CD4-positive, alpha-beta memory T cell (primary cell): ENCODE data around the gene SHC3. TPM values are rescaled to one million over a fixed set of nuclear protein-coding genes. Genes with fewer than 3 reads are reported as not detected.

Experiments used
- CTCF ChIA-PET: fragments of 350-600 bp; sonication (Branson Sonifier 250); formaldehyde crosslinking; loops from one replicate; lab custom pipeline; 2021; ENCODE audit warnings: inconsistent platforms; ENCODE audit not compliant: partially characterized antibody; lab: Charles Lee
- POLR2A ChIA-PET: fragments of 350-600 bp; sonication (Branson Sonifier 250); formaldehyde crosslinking; loops from one replicate; lab custom pipeline; 2021; ENCODE audit not compliant: partially characterized antibody; lab: Charles Lee
- DNase-seq, 5 donors: peaks; one replicate each; pipeline versions ENCODE4 v3.0.0 to v3.0.0-alpha.2; 2020 to 2022; ENCODE audit warnings: mixed read lengths in 1 of 5
- H3K27ac ChIP-seq: one replicate; pipeline ENCODE4 v1.7.0; 2013; ENCODE audit warnings: low read depth, low read length
- H3K27me3 ChIP-seq: 2 replicates; pipeline ENCODE4 v1.7.0; 2013; ENCODE audit warnings: mild to moderate bottlenecking, low read length, moderate library complexity; ENCODE audit not compliant: insufficient read depth
- H3K36me3 ChIP-seq: 2 replicates; pipeline ENCODE4 v1.7.0; 2013; ENCODE audit warnings: mild to moderate bottlenecking, low read length, moderate library complexity; ENCODE audit not compliant: insufficient read depth
- H3K4me1 ChIP-seq: 2 replicates; pipeline ENCODE4 v1.7.0; 2013; ENCODE audit warnings: mild to moderate bottlenecking, low read length, moderate library complexity; ENCODE audit not compliant: insufficient read depth
- H3K4me3 ChIP-seq, 2 donors: one replicate each; pipeline ENCODE4 v1.7.0; 2013; ENCODE audit warnings: low read length in 2 of 2, mild to moderate bottlenecking in 1 of 2
- H3K9me3 ChIP-seq, 2 donors: one replicate each; pipeline ENCODE4 v1.7.0; 2013; ENCODE audit warnings: low read length in 2 of 2, control low read depth in 1 of 2; ENCODE audit not compliant: control insufficient read depth in 1 of 2
- H3K27ac Mint-ChIP-seq, 7 donors: one replicate each; pipeline ENCODE4 v1.8.0; 2020 to 2021; ENCODE audit warnings: mixed read lengths in 7 of 7, mild to moderate bottlenecking in 6 of 7, inconsistent platforms in 3 of 7, moderate library complexity in 3 of 7
- H3K27me3 Mint-ChIP-seq, 2 donors: one replicate each; pipeline ENCODE4 v1.8.0; 2020 to 2021; ENCODE audit warnings: mixed read lengths in 2 of 2
- H3K36me3 Mint-ChIP-seq, 2 donors: one replicate each; pipeline ENCODE4 v1.8.0; 2020 to 2021; ENCODE audit warnings: mixed read lengths in 2 of 2, inconsistent platforms in 1 of 2, mild to moderate bottlenecking in 1 of 2
- H3K4me1 Mint-ChIP-seq, 4 donors: one replicate each; pipeline ENCODE4 v1.8.0; 2020 to 2021; ENCODE audit warnings: mixed read lengths in 4 of 4, mild to moderate bottlenecking in 1 of 4
- H3K4me3 Mint-ChIP-seq, 8 donors: one replicate each; pipeline ENCODE4 v1.8.0; 2020 to 2021; ENCODE audit warnings: mixed read lengths in 8 of 8, mild to moderate bottlenecking in 7 of 8, moderate library complexity in 6 of 8, inconsistent platforms in 3 of 8
- H3K9me3 Mint-ChIP-seq, 8 donors: one replicate each; pipeline ENCODE4 v1.8.0; 2020 to 2021; ENCODE audit warnings: mixed read lengths in 8 of 8, mild to moderate bottlenecking in 5 of 8, inconsistent platforms in 3 of 8, moderate library complexity in 1 of 8
- intact Hi-C: fragments of 100-400 bp; cut with micrococcal nuclease; formaldehyde crosslinking; loops from one replicate; pipeline ENCODE4 v1.15.1; 2023
- polyA plus RNA-seq, 2 donors: library from polyadenylated mRNA; unstranded; fragments of 300-500 nt; fragmentation: Illumina TruSeq; gene quantifications; one replicate each; pipeline ENCODE4 v1.2.3, GENCODE V29; 2021
- total RNA-seq, 2 experiments: library from RNA; stranded (reverse); gene quantifications; one replicate each; pipeline ENCODE4 v1.2.3, GENCODE V29; 2021

SHC3 gene
- total and polyA plus RNA-seq, 4 experiments from 2014 or later, result 0.06 TPM; not detected in 3

DNA sequence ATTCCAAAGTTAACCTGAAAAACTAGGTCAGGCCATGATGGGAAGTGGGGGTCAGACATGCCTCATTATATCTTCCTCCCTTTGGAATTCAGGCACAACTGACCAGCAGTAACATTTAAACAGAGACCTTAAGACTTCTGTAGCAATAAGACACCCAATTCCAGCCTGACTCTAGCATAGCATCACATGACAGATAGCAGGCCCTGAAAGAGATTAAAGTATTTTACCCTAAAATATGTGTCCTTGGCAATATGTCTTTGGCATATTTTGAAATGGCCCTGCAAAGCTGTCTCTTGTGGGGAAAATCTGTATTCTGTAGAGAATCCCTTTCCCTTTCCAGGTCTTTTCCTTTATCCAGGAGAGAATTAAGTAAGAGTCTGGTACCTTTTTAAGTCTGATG is 153.1 kb downstream of the SHC3 start:
- POLR2A ChIA-PET, result no interaction called here
- Mint-ChIP-seq H3K9me3 (peaks cover 0 to 17% (median 7%) of the 10 kb centered on the region in 8 donors), H3K4me3 (no peak overlapping the region), H3K4me1 (no peaks in the 10 kb centered on the region), H3K27me3 (peaks cover 7 to 14% of the 10 kb centered on the region in 2 donors), H3K27ac (no peak overlapping the region), H3K36me3 (no peaks in the 10 kb centered on the region)
- Histone ChIP-seq H3K27me3 (no peaks in the 10 kb centered on the region), H3K4me3 (no peak overlapping the region), H3K4me1 (no peaks in the 10 kb centered on the region), H3K9me3 (no peaks in the 10 kb centered on the region), H3K27ac (no peak overlapping the region), H3K36me3 (no peaks in the 10 kb centered on the region)
- DNase-seq, result no peak
- CTCF ChIA-PET, result no interaction called here
- intact Hi-C loops, result no loop called here

DNA sequence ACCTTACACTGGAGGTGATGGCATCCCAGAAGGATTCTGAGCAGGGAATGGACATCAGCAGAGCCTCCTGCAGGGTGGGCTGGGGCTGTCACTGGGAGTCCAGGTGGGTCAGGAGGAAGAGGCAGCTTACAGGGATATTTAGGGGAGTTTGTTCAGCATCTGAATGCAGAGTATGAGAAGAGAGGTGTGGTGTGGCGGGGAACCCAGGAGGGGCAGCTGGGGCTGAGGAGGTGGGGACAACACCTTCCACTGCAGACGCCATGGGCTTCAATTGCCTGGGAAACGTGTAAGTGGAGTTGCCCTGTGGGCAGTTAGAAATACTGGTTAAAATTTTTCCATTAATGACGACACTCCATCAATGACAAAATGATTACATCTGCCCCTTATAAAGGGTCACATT is 153.9 kb downstream of the SHC3 start:
- CTCF ChIA-PET, result no interaction called here
- Mint-ChIP-seq H3K36me3 (no peaks in the 10 kb centered on the region), H3K27me3 (peaks cover 7 to 15% of the 10 kb centered on the region in 2 donors)

DNA sequence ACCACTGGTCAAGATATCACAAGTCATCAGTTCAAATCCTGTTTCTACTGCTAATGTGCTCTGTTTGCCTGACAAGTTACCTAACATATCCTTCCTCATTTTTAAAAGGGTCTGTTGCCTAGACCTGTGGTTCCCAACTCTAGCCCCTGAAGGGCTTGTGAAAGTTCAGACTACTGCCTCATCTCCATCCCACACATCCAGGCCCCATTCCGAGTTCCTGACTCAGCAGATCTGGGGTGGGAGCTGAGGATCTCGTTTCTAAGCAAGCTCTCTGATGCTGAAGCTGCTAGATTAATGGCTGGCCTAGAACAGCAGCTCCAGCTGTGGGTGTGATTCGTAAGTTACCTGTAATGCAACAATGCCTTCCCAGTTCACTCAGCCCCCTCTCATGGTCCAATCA is 154.9 kb downstream of the SHC3 start:
- CTCF ChIA-PET, result no interaction called here
- Histone ChIP-seq H3K27me3 (no peaks in the 10 kb centered on the region), H3K27ac (no peak overlapping the region), H3K4me3 (no peak overlapping the region), H3K4me1 (no peaks in the 10 kb centered on the region), H3K9me3 (no peaks in the 10 kb centered on the region), H3K36me3 (no peaks in the 10 kb centered on the region)
- intact Hi-C loops, result no loop called here
- Mint-ChIP-seq H3K27me3 (peaks cover 7 to 15% of the 10 kb centered on the region in 2 donors), H3K27ac (no peak overlapping the region), H3K36me3 (no peaks in the 10 kb centered on the region), H3K4me3 (no peak overlapping the region), H3K9me3 (peaks cover 0 to 2% (median 0%) of the 10 kb centered on the region in 8 donors), H3K4me1 (no peaks in the 10 kb centered on the region)
- POLR2A ChIA-PET, result no interaction called here
- no peak for DNase-seq

More for the DNA sequence above, 153.9 kb downstream of the SHC3 start:
- no peak overlapping the region for H3K27ac ChIP-seq
- peak overlapping the region in 1 of 8 donors; percentile 18 for H3K4me3 Mint-ChIP-seq
- POLR2A ChIA-PET, result no interaction called here
- no peaks in the 10 kb centered on the region for H3K9me3 ChIP-seq
- no peak overlapping the region for H3K4me3 ChIP-seq
- no peaks in the 10 kb centered on the region for H3K4me1 ChIP-seq
- intact Hi-C loops, result no loop called here
- peaks cover 0 to 9% (median 4%) of the 10 kb centered on the region in 8 donors for H3K9me3 Mint-ChIP-seq
- DNase-seq, result no peak
- no peak overlapping the region for H3K27ac Mint-ChIP-seq
- no peaks in the 10 kb centered on the region for H3K4me1 Mint-ChIP-seq
- H3K36me3 ChIP-seq, result no peaks in the 10 kb centered on the region
- no peaks in the 10 kb centered on the region for H3K27me3 ChIP-seq

DNA sequence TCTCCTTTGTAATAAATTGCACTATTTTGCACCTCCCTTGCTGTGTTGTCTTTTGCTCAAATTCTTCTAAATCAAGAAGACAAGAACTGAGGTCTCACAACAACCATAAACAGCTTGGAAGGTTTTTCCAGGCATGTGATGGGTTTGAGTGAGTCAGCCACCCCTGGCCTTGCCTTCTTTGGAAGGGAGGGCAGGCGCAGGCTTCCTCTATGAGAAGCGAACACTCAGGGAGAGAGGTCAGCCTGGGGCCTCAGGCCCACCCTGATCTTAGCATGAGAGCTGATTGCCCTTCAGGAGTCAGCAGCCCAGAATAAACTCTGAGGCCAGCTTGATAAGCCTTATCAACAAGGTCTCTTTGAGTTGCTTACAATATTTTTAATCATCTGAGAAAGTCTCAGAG is 155.7 kb downstream of the SHC3 start:
- intact Hi-C loops, result no loop called here
- CTCF ChIA-PET, result no interaction called here
- Mint-ChIP-seq H3K27ac (no peak overlapping the region), H3K4me3 (no peak overlapping the region), H3K36me3 (no peaks in the 10 kb centered on the region), H3K4me1 (no peaks in the 10 kb centered on the region), H3K9me3 (peaks cover 0 to 2% (median 0%) of the 10 kb centered on the region in 8 donors), H3K27me3 (peaks cover 6 to 15% of the 10 kb centered on the region in 2 donors)
- POLR2A ChIA-PET, result no interaction called here
- DNase-seq, result no peak
- no peak overlapping the region for H3K4me3 ChIP-seq
- no peaks in the 10 kb centered on the region for H3K27me3 ChIP-seq
- H3K36me3 ChIP-seq, result no peaks in the 10 kb centered on the region
- H3K9me3 ChIP-seq, result no peaks in the 10 kb centered on the region
- no peak overlapping the region for H3K27ac ChIP-seq
- no peaks in the 10 kb centered on the region for H3K4me1 ChIP-seq

DNA sequence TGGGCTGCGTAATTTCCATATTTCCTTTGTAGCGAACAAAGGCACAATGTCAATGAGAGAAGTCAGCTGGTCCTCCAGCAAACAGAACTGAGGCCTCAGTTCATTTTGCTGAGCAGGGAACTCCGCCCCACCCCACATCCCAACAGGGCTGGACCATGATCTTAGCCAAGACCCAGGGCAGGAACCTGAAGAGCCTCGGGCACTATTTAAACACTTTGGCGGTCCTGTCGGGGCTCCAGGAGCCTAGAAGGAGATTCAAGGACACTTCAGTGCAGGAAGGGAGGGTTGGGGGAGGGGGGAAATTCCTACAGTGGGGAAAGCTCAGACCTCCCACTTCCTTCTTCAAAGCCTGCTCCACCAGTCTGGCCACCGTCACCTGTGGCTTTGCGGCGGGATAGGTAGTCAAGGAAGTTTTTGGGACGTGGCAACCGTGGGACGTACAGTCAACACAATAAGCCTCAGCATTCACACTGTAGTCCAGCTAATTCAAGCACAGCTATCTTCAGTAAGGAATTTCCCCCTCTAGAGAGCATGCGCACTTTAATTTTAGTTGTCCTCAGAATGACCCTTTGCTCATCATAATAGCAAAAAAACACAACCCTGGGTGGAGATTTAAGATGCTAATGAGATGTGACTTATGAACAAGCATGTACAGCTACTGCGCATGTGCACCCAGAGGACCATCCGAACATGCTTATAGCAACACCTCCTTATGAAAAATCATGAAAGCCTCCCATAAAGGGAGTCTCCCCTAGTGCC is 156.4 kb downstream of the SHC3 start:
- H3K36me3 Mint-ChIP-seq, result no peaks in the 10 kb centered on the region
- ChIA-PET CTCF (no interaction called here), POLR2A (no interaction called here)
- H3K27ac Mint-ChIP-seq, result no peak overlapping the region
- H3K4me3 Mint-ChIP-seq, result no peak overlapping the region
- peaks cover 8 to 13% of the 10 kb centered on the region in 2 donors for H3K27me3 Mint-ChIP-seq
- Histone ChIP-seq H3K4me3 (no peak overlapping the region), H3K4me1 (no peaks in the 10 kb centered on the region), H3K27me3 (no peaks in the 10 kb centered on the region), H3K36me3 (no peaks in the 10 kb centered on the region), H3K27ac (no peak overlapping the region), H3K9me3 (no peaks in the 10 kb centered on the region)
- DNase-seq, result no peak
- H3K4me1 Mint-ChIP-seq, result no peaks in the 10 kb centered on the region
- peaks cover 0 to 7% (median 0%) of the 10 kb centered on the region in 8 donors for H3K9me3 Mint-ChIP-seq
- intact Hi-C loops, result no loop called here

DNA sequence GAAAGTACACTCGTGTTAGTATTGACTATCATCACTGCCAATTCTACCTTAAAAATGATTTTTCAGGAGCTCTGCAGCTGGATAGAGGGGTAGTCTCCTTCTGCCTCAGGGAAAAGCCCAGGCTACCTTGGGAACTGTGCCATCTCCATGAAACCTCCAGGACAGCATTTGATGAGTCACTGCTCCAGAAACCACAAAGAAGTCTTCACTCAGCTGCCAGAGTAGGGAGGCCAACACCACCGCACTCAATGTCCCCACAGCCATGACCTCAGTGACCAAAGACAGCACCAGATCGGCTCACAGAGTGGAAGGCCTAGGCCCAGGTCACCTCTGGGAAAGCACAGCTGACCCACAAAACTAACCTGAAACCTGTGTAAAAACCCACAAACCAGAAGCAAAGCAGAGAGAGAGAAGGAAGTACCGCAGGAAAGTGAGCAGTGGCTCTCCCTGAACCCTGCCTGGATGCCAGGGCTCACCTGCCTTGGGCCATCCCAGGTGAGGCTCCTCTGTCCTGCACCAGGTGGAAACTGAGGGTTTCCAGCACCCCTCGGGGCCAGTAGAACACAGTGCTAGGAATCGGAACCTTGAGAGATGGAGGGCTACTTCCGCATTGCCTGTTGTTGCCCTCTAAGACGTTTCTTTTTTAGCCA is 157.3 kb downstream of the SHC3 start:
- H3K9me3 ChIP-seq, result no peaks in the 10 kb centered on the region
- H3K27ac ChIP-seq, result no peak overlapping the region
- H3K4me3 ChIP-seq, result no peak overlapping the region
- Mint-ChIP-seq H3K4me1 (no peaks in the 10 kb centered on the region), H3K36me3 (no peaks in the 10 kb centered on the region), H3K27ac (no peak overlapping the region), H3K27me3 (peaks cover 7 to 9% of the 10 kb centered on the region in 2 donors), H3K4me3 (no peak overlapping the region), H3K9me3 (peaks cover 0 to 7% (median 0%) of the 10 kb centered on the region in 8 donors)
- POLR2A ChIA-PET, result no interaction called here
- CTCF ChIA-PET, result no interaction called here
- intact Hi-C loops, result no loop called here
- H3K4me1 ChIP-seq, result no peaks in the 10 kb centered on the region
- no peaks in the 10 kb centered on the region for H3K36me3 ChIP-seq
- no peak for DNase-seq
- no peaks in the 10 kb centered on the region for H3K27me3 ChIP-seq

DNA sequence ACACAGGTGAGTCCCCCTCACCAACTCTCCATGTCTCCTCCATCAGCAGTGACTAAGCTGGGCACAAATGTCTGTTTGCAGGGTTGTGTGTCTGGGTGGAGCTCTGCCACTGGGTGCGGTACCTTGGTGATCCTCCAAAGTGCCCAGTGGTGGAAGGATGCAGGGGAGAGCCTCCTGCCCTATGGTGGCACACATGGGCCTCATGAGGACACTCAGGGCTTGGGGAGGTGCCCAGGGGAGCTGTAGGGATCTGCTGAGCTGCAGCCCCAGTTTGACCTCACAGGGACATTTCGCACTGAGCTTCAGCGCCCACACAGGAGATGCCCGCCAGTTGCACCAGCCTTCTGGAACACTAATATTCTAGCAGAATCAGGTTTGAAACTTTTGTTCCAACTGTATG is 157.9 kb downstream of the SHC3 start:
- H3K9me3 Mint-ChIP-seq, result peaks cover 0 to 7% (median 0%) of the 10 kb centered on the region in 8 donors
- no peak overlapping the region for H3K4me3 ChIP-seq
- intact Hi-C loops, result no loop called here
- no peak overlapping the region for H3K27ac ChIP-seq
- no peaks in the 10 kb centered on the region for H3K9me3 ChIP-seq
- CTCF ChIA-PET, result no interaction called here
- no peak overlapping the region for H3K27ac Mint-ChIP-seq
- no peaks in the 10 kb centered on the region for H3K36me3 Mint-ChIP-seq
- H3K4me1 ChIP-seq, result no peaks in the 10 kb centered on the region
- H3K27me3 ChIP-seq, result no peaks in the 10 kb centered on the region
- DNase-seq, result no peak
- POLR2A ChIA-PET, result no interaction called here
- peaks cover 7 to 8% of the 10 kb centered on the region in 2 donors for H3K27me3 Mint-ChIP-seq
- H3K4me3 Mint-ChIP-seq, result no peak overlapping the region
- H3K36me3 ChIP-seq, result no peaks in the 10 kb centered on the region
- no peaks in the 10 kb centered on the region for H3K4me1 Mint-ChIP-seq
